ENCODE measurements around the gene HAPLN3. TPM values are rescaled to one million over a fixed set of nuclear protein-coding genes. Genes with fewer than 3 reads are reported as not detected.

Gene HAPLN3
- total RNA-seq, 1 donor from 2014 or later: 16.9 TPM

GRCh38 chr15:88873786-88874185 is 21.6 kb downstream of the HAPLN3 start:
- intact Hi-C loops (cut with DNase I): no loop called here

GRCh38 chr15:88872706-88873105 is 22.6 kb downstream of the HAPLN3 start:
- intact Hi-C loops (cut with DNase I): no loop called here
- no peak for TF ChIP-seq POLR2A (IDR thresholded peaks at IDR 0.05)
- no peak for TF ChIP-seq POLR2AphosphoS5 (IDR thresholded peaks at IDR 0.05; ENCODE audit: insufficient read depth in 1 of 2, low read depth in 1 of 2)
- no peak for TF ChIP-seq CTCF (IDR thresholded peaks at IDR 0.05)
- Histone ChIP-seq H3K4me1 (no peaks in the 10 kb centered on the region), H3K27me3 (no peaks in the 10 kb centered on the region), H3K9me3 (no peaks in the 10 kb centered on the region), H3K27ac (no peak overlapping the region), H3K4me3 (no peak overlapping the region), H3K36me3 (no peaks in the 10 kb centered on the region)
- no peak for DNase-seq (ENCODE audit: extremely low spot score in 2 of 2)

More at GRCh38 chr15:88873786-88874185, 21.6 kb downstream of the HAPLN3 start:
- Histone ChIP-seq H3K9me3 (no peaks in the 10 kb centered on the region), H3K36me3 (no peaks in the 10 kb centered on the region), H3K27me3 (no peaks in the 10 kb centered on the region), H3K4me3 (no peak overlapping the region), H3K4me1 (no peaks in the 10 kb centered on the region), H3K27ac (no peak overlapping the region)
- TF ChIP-seq POLR2A (IDR thresholded peaks at IDR 0.05) (no peak), POLR2AphosphoS5 (IDR thresholded peaks at IDR 0.05; ENCODE audit: insufficient read depth in 1 of 2, low read depth in 1 of 2) (no peak), CTCF (IDR thresholded peaks at IDR 0.05) (no peak)
- DNase-seq (ENCODE audit: extremely low spot score in 2 of 2): no peak

GRCh38 chr15:88872106-88872505 is 23.2 kb downstream of the HAPLN3 start:
- Histone ChIP-seq H3K27ac (no peak overlapping the region), H3K4me3 (no peak overlapping the region), H3K4me1 (no peaks in the 10 kb centered on the region), H3K36me3 (no peaks in the 10 kb centered on the region), H3K9me3 (no peaks in the 10 kb centered on the region), H3K27me3 (no peaks in the 10 kb centered on the region)
- DNase-seq (ENCODE audit: extremely low spot score in 2 of 2): no peak
- no peak for TF ChIP-seq CTCF (IDR thresholded peaks at IDR 0.05)
- TF ChIP-seq POLR2AphosphoS5 (IDR thresholded peaks at IDR 0.05; ENCODE audit: insufficient read depth in 1 of 2, low read depth in 1 of 2): no peak
- TF ChIP-seq POLR2A (IDR thresholded peaks at IDR 0.05): no peak
- intact Hi-C loops (cut with DNase I): no loop called here

- intact Hi-C loops (cut with DNase I): no loop called here
- Histone ChIP-seq H3K9me3 (no peaks in the 10 kb centered on the region), H3K4me3 (no peak overlapping the region), H3K27ac (no peak overlapping the region), H3K27me3 (no peaks in the 10 kb centered on the region), H3K4me1 (no peaks in the 10 kb centered on the region), H3K36me3 (no peaks in the 10 kb centered on the region)
- DNase-seq (ENCODE audit: extremely low spot score in 2 of 2): no peak
- TF ChIP-seq POLR2AphosphoS5 (IDR thresholded peaks at IDR 0.05; ENCODE audit: insufficient read depth in 1 of 2, low read depth in 1 of 2): no peak
- no peak for TF ChIP-seq POLR2A (IDR thresholded peaks at IDR 0.05)
- TF ChIP-seq CTCF (IDR thresholded peaks at IDR 0.05): no peak
These were observed 24.0 kb downstream of the HAPLN3 start for GRCh38 chr15:88871313-88871712.

- intact Hi-C loops (cut with DNase I): no loop called here
- TF ChIP-seq POLR2AphosphoS5 (IDR thresholded peaks at IDR 0.05; ENCODE audit: insufficient read depth in 1 of 2, low read depth in 1 of 2) (no peak), POLR2A (IDR thresholded peaks at IDR 0.05) (no peak), CTCF (IDR thresholded peaks at IDR 0.05) (no peak)
- Histone ChIP-seq H3K9me3 (no peaks in the 10 kb centered on the region), H3K4me1 (no peaks in the 10 kb centered on the region), H3K27me3 (no peaks in the 10 kb centered on the region), H3K27ac (no peak overlapping the region), H3K36me3 (no peaks in the 10 kb centered on the region), H3K4me3 (no peak overlapping the region)
- no peak for DNase-seq (ENCODE audit: extremely low spot score in 2 of 2)
These were observed 29.0 kb downstream of the HAPLN3 start for GRCh38 chr15:88866295-88866881.

Data from vagina (tissue), 2 donors.